ENCODE data around the gene SLC35E1.

DNA sequence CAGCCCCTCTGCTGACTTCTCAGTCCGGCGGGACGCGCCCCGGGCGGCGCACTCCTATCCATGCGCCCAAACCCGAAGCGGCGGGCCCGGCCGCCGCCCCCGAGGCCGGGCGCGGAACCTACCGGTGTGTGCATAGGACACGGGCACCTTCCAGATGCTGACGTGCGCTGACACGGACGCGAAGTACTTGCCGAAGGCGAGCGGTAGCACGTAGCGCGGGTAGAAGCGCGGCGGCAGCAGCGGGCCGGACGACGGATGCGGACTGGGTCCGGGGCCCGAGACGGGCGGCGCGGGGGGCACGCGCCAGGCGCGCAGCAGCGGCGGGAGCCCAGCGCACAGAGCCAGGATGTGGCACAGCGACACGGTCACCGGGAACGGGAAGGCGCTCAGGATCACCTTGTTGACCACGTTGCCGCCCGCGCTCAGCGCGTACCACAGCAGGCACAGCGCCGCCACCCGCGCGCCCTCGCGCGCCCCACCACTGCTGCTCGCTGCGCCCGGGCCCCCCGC lies 338 bp downstream of the SLC35E1 start:
- TF ChIP-seq, protein P1, sequence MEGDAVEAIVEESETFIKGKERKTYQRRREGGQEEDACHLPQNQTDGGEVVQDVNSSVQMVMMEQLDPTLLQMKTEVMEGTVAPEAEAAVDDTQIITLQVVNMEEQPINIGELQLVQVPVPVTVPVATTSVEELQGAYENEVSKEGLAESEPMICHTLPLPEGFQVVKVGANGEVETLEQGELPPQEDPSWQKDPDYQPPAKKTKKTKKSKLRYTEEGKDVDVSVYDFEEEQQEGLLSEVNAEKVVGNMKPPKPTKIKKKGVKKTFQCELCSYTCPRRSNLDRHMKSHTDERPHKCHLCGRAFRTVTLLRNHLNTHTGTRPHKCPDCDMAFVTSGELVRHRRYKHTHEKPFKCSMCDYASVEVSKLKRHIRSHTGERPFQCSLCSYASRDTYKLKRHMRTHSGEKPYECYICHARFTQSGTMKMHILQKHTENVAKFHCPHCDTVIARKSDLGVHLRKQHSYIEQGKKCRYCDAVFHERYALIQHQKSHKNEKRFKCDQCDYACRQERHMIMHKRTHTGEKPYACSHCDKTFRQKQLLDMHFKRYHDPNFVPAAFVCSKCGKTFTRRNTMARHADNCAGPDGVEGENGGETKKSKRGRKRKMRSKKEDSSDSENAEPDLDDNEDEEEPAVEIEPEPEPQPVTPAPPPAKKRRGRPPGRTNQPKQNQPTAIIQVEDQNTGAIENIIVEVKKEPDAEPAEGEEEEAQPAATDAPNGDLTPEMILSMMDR (IDR thresholded peaks at IDR 0.05 in 2 of 3, conservative IDR thresholded peaks at IDR 0.05 in 1 of 3; ENCODE audit: borderline replicate concordance in 1 of 3, insufficient read depth in 1 of 3, low read depth in 2 of 3, low read length in 2 of 3): no peak
- TF ChIP-seq EZH2 (IDR thresholded peaks at IDR 0.05) (no peak), POLR2AphosphoS5 (IDR thresholded peaks at IDR 0.05; ENCODE audit: low read depth, low read length) (no peak), POLR2A (IDR thresholded peaks at IDR 0.05; ENCODE audit: borderline replicate concordance, extremely low read depth, insufficient read depth, insufficient read length) (no peak), ZNF274 (IDR thresholded peaks at IDR 0.05; ENCODE audit: low read depth, low read length) (no peak), SIN3A (IDR thresholded peaks at IDR 0.05; ENCODE audit: low read depth) (no peak), CBX3 (IDR thresholded peaks at IDR 0.05; ENCODE audit: low read depth) (no peak), RAD21 (IDR thresholded peaks at IDR 0.05; ENCODE audit: low read depth) (no peak), CEBPB (IDR thresholded peaks at IDR 0.05; ENCODE audit: low read depth) (no peak)
- TF ChIP-seq, protein P2, sequence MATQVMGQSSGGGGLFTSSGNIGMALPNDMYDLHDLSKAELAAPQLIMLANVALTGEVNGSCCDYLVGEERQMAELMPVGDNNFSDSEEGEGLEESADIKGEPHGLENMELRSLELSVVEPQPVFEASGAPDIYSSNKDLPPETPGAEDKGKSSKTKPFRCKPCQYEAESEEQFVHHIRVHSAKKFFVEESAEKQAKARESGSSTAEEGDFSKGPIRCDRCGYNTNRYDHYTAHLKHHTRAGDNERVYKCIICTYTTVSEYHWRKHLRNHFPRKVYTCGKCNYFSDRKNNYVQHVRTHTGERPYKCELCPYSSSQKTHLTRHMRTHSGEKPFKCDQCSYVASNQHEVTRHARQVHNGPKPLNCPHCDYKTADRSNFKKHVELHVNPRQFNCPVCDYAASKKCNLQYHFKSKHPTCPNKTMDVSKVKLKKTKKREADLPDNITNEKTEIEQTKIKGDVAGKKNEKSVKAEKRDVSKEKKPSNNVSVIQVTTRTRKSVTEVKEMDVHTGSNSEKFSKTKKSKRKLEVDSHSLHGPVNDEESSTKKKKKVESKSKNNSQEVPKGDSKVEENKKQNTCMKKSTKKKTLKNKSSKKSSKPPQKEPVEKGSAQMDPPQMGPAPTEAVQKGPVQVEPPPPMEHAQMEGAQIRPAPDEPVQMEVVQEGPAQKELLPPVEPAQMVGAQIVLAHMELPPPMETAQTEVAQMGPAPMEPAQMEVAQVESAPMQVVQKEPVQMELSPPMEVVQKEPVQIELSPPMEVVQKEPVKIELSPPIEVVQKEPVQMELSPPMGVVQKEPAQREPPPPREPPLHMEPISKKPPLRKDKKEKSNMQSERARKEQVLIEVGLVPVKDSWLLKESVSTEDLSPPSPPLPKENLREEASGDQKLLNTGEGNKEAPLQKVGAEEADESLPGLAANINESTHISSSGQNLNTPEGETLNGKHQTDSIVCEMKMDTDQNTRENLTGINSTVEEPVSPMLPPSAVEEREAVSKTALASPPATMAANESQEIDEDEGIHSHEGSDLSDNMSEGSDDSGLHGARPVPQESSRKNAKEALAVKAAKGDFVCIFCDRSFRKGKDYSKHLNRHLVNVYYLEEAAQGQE (IDR thresholded peaks at IDR 0.05; ENCODE audit: low read depth): no peak
- TF ChIP-seq, protein P3, sequence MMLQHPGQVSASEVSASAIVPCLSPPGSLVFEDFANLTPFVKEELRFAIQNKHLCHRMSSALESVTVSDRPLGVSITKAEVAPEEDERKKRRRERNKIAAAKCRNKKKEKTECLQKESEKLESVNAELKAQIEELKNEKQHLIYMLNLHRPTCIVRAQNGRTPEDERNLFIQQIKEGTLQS (IDR thresholded peaks at IDR 0.05): no peak
